ENCODE data around the gene CD2AP. TPM values are rescaled to one million over a fixed set of nuclear protein-coding genes. Genes with fewer than 3 reads are reported as not detected.
"Not testable (repeated sequence)": the region's sequence is repeated elsewhere in the genome, so short reads cannot be mapped to it uniquely, and the experiment has no call there.

CD2AP gene
- total RNA-seq, 1 donor = 30.4 TPM

DNA sequence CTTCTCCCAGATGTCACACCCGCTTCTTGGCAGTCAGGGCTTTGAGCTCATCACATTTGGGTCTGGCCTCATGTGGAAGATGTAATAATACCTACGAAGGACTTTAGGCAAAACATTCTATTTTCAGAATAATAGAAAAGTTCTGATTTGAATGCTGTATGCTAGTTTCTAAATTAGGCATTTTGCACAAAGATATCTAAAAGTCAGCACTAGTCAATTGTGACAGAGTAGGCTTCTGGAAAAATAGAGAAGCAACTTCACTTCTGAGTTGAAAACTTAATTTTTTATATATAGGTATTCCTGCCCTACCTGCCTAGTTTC lies 38.3 kb upstream of the CD2AP start:
- H4K20me1 ChIP-seq (ENCODE audit: insufficient read depth, low read length) = no peaks in the 10 kb centered on the region
- no peak overlapping the region for H3K4me2 ChIP-seq (ENCODE audit: insufficient read depth, low read length)
- H3K79me2 ChIP-seq (ENCODE audit: insufficient read depth, low read length) = no peaks in the 10 kb centered on the region
- DNase-seq (ENCODE audit: insufficient read length, low spot score, missing footprints) = no peak
- no peak overlapping the region for H2AFZ ChIP-seq (ENCODE audit: low read length)
- no peak overlapping the region for H3K4me3 ChIP-seq (ENCODE audit: insufficient read depth, low read length)
- H3K4me1 ChIP-seq (ENCODE audit: insufficient read depth, low read length) = no peaks in the 10 kb centered on the region
- H3K27me3 ChIP-seq (ENCODE audit: insufficient read depth, low read length) = no peaks in the 10 kb centered on the region
- no peak overlapping the region for H3K27ac ChIP-seq (ENCODE audit: low read depth, low read length)
- no peaks in the 10 kb centered on the region for H3K36me3 ChIP-seq (ENCODE audit: insufficient read depth, low read length)
- no peak for TF ChIP-seq CTCF (IDR thresholded peaks at IDR 0.05; ENCODE audit: extremely low read depth, low read depth, low read length)
- H3K9me3 ChIP-seq (ENCODE audit: low read depth, low read length) = no peaks in the 10 kb centered on the region

GRCh38 chr6:47440719-47441118 lies 36.9 kb upstream of the CD2AP start:
- no peak for DNase-seq (ENCODE audit: insufficient read length, low spot score, missing footprints)

GRCh38 chr6:47444964-47445363 lies 32.6 kb upstream of the CD2AP start:
- H3K9me3 ChIP-seq (ENCODE audit: low read depth, low read length); H3K4me1 ChIP-seq (ENCODE audit: insufficient read depth, low read length); H3K27ac ChIP-seq (ENCODE audit: low read depth, low read length); H3K4me2 ChIP-seq (ENCODE audit: insufficient read depth, low read length); H3K27me3 ChIP-seq (ENCODE audit: insufficient read depth, low read length); H3K4me3 ChIP-seq (ENCODE audit: insufficient read depth, low read length); H3K36me3 ChIP-seq (ENCODE audit: insufficient read depth, low read length); H4K20me1 ChIP-seq (ENCODE audit: insufficient read depth, low read length); H2AFZ ChIP-seq (ENCODE audit: low read length); H3K79me2 ChIP-seq (ENCODE audit: insufficient read depth, low read length); DNase-seq (ENCODE audit: insufficient read length, low spot score, missing footprints): not testable (repeated sequence)

More at GRCh38 chr6:47440719-47441118, 36.9 kb upstream of the CD2AP start:
- Histone ChIP-seq H3K4me2 (ENCODE audit: insufficient read depth, low read length) (no peak overlapping the region), H3K27me3 (ENCODE audit: insufficient read depth, low read length) (no peaks in the 10 kb centered on the region), H3K27ac (ENCODE audit: low read depth, low read length) (no peak overlapping the region), H3K4me1 (ENCODE audit: insufficient read depth, low read length) (no peaks in the 10 kb centered on the region), H3K36me3 (ENCODE audit: insufficient read depth, low read length) (no peaks in the 10 kb centered on the region), H4K20me1 (ENCODE audit: insufficient read depth, low read length) (no peaks in the 10 kb centered on the region), H3K4me3 (ENCODE audit: insufficient read depth, low read length) (no peak overlapping the region), H3K79me2 (ENCODE audit: insufficient read depth, low read length) (no peaks in the 10 kb centered on the region), H3K9me3 (ENCODE audit: low read depth, low read length) (no peaks in the 10 kb centered on the region), H2AFZ (ENCODE audit: low read length) (no peak overlapping the region)
- no peak for TF ChIP-seq CTCF (IDR thresholded peaks at IDR 0.05; ENCODE audit: extremely low read depth, low read depth, low read length)

DNA sequence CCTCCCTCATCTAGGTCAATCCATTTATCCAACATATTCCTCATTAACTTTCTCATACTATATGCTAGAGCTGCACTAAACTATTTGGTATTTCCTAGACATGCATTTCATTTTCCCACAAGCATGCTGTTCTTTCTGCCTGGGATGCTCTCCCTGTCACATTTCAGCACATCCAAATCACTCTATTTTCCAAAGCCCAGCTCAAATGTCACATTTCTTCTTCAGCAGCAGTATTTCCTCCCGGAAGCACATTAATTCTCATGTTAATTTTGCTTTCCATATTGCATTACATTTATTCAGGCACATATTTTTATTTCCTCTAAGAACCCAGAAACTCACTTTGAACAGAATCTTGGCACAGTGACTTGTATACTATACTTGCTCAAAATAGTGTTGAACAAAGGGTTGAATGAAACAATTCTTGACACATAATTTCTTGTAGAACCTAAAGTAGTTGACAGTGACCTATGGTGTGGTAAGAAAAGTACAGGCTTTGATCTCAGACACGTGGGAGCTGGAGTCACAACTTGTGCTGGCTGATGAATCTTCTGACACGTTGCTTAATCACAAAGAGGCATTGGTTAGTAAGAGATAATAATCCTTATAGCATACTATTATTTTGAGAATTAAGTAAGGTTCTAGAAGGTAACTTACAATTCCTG lies 30.8 kb upstream of the CD2AP start:
- Histone ChIP-seq H3K79me2 (ENCODE audit: insufficient read depth, low read length) (no peaks in the 10 kb centered on the region), H3K36me3 (ENCODE audit: insufficient read depth, low read length) (no peaks in the 10 kb centered on the region), H3K27ac (ENCODE audit: low read depth, low read length) (no peak overlapping the region), H3K4me1 (ENCODE audit: insufficient read depth, low read length) (no peaks in the 10 kb centered on the region), H3K4me3 (ENCODE audit: insufficient read depth, low read length) (no peak overlapping the region), H3K9me3 (ENCODE audit: low read depth, low read length) (no peaks in the 10 kb centered on the region), H4K20me1 (ENCODE audit: insufficient read depth, low read length) (no peaks in the 10 kb centered on the region), H3K4me2 (ENCODE audit: insufficient read depth, low read length) (no peak overlapping the region), H2AFZ (ENCODE audit: low read length) (no peak overlapping the region), H3K27me3 (ENCODE audit: insufficient read depth, low read length) (no peaks in the 10 kb centered on the region)
- no peak for TF ChIP-seq CTCF (IDR thresholded peaks at IDR 0.05; ENCODE audit: extremely low read depth, low read depth, low read length)
- DNase-seq (ENCODE audit: insufficient read length, low spot score, missing footprints) = no peak
